Measurements from ENCODE around the gene NAIP. TPM values are rescaled to one million over a fixed set of nuclear protein-coding genes. Genes with fewer than 3 reads are reported as not detected.
"Not testable (repeated sequence)": the region's sequence is repeated elsewhere in the genome, so short reads cannot be mapped to it uniquely, and the experiment has no call there.

The NAIP gene
- total RNA-seq, 2 experiments from 2014 or later: 6.8 to 7.3 TPM

GRCh38 chr5:71031046-71031776, 6.1 kb upstream of the NAIP start:
- H3K4me3 Mint-ChIP-seq; CTCF ChIA-PET; intact Hi-C loops (cut with DNase I, micrococcal nuclease); H3K9me3 Mint-ChIP-seq; H3K27me3 ChIP-seq (ENCODE audit: control insufficient read depth in 1 of 2, insufficient read depth in 2 of 2, low read length in 2 of 2); ATAC-seq (ENCODE audit: poor library complexity); H3K27ac Mint-ChIP-seq; H3K4me1 ChIP-seq (ENCODE audit: insufficient read depth, low read length); H3K9me3 ChIP-seq (ENCODE audit: control insufficient read depth in 1 of 2, insufficient read depth in 1 of 2, low read length in 2 of 2); POLR2A ChIA-PET; H3K27ac ChIP-seq (ENCODE audit: low read depth in 1 of 2, low read length in 2 of 2); H3K4me1 Mint-ChIP-seq (ENCODE audit: low read depth); H3K36me3 ChIP-seq (ENCODE audit: insufficient read depth, low read length); H3K27me3 Mint-ChIP-seq; H3K36me3 Mint-ChIP-seq (ENCODE audit: low read depth); DNase-seq; H3K4me3 ChIP-seq (ENCODE audit: low read length): not testable (repeated sequence)

- ATAC-seq (ENCODE audit: poor library complexity); H3K36me3 Mint-ChIP-seq (ENCODE audit: low read depth); DNase-seq; H3K36me3 ChIP-seq (ENCODE audit: insufficient read depth, low read length); H3K4me1 ChIP-seq (ENCODE audit: insufficient read depth, low read length); H3K27ac Mint-ChIP-seq; H3K27me3 ChIP-seq (ENCODE audit: control insufficient read depth in 1 of 2, insufficient read depth in 2 of 2, low read length in 2 of 2); H3K27ac ChIP-seq (ENCODE audit: low read depth in 1 of 2, low read length in 2 of 2); intact Hi-C loops (cut with DNase I, micrococcal nuclease); POLR2A ChIA-PET; H3K4me1 Mint-ChIP-seq (ENCODE audit: low read depth); H3K27me3 Mint-ChIP-seq; H3K4me3 Mint-ChIP-seq; H3K9me3 Mint-ChIP-seq; H3K4me3 ChIP-seq (ENCODE audit: low read length); H3K9me3 ChIP-seq (ENCODE audit: control insufficient read depth in 1 of 2, insufficient read depth in 1 of 2, low read length in 2 of 2); CTCF ChIA-PET: not testable (repeated sequence)
These were observed 4.5 kb downstream of the NAIP start for GRCh38 chr5:71020643-71021042.

- CTCF ChIA-PET; ATAC-seq (ENCODE audit: poor library complexity); H3K4me3 ChIP-seq (ENCODE audit: low read length); H3K36me3 Mint-ChIP-seq (ENCODE audit: low read depth); H3K36me3 ChIP-seq (ENCODE audit: insufficient read depth, low read length); POLR2A ChIA-PET; H3K27me3 Mint-ChIP-seq; H3K4me1 ChIP-seq (ENCODE audit: insufficient read depth, low read length); H3K27ac ChIP-seq (ENCODE audit: low read depth in 1 of 2, low read length in 2 of 2); H3K4me1 Mint-ChIP-seq (ENCODE audit: low read depth); DNase-seq; H3K27ac Mint-ChIP-seq; H3K9me3 ChIP-seq (ENCODE audit: control insufficient read depth in 1 of 2, insufficient read depth in 1 of 2, low read length in 2 of 2); H3K9me3 Mint-ChIP-seq; H3K27me3 ChIP-seq (ENCODE audit: control insufficient read depth in 1 of 2, insufficient read depth in 2 of 2, low read length in 2 of 2); H3K4me3 Mint-ChIP-seq; intact Hi-C loops (cut with DNase I, micrococcal nuclease): not testable (repeated sequence)
These were observed 6.6 kb downstream of the NAIP start for GRCh38 chr5:71018376-71019005.

- no peaks in the 10 kb centered on the region for H3K9me3 ChIP-seq (ENCODE audit: control insufficient read depth in 1 of 2, insufficient read depth in 1 of 2, low read length in 2 of 2)
- H3K27ac ChIP-seq (ENCODE audit: low read depth in 1 of 2, low read length in 2 of 2): no peak overlapping the region
- H3K27me3 ChIP-seq (ENCODE audit: control insufficient read depth in 1 of 2, insufficient read depth in 2 of 2, low read length in 2 of 2): no peaks in the 10 kb centered on the region
- no peak for TF ChIP-seq CTCF (IDR thresholded peaks at IDR 0.05)
- H3K4me3 ChIP-seq (ENCODE audit: low read length): no peak overlapping the region
- no peaks in the 10 kb centered on the region for H3K36me3 Mint-ChIP-seq (ENCODE audit: low read depth)
- H3K4me1 ChIP-seq (ENCODE audit: insufficient read depth, low read length): no peaks in the 10 kb centered on the region
- ATAC-seq (ENCODE audit: poor library complexity) (no peak), DNase-seq (no peak)
- intact Hi-C loops (cut with DNase I, micrococcal nuclease): no loop called here
- no peaks in the 10 kb centered on the region for H3K9me3 Mint-ChIP-seq
- ChIA-PET POLR2A (no interaction called here), CTCF (no interaction called here)
- no peak overlapping the region for H3K27ac Mint-ChIP-seq
- H3K27me3 Mint-ChIP-seq: peaks cover 5% of the 10 kb centered on the region
- no peaks in the 10 kb centered on the region for H3K36me3 ChIP-seq (ENCODE audit: insufficient read depth, low read length)
- H3K4me3 Mint-ChIP-seq: no peak overlapping the region
- no peaks in the 10 kb centered on the region for H3K4me1 Mint-ChIP-seq (ENCODE audit: low read depth)
These were observed 11.0 kb downstream of the NAIP start for GRCh38 chr5:71014176-71014575.
